GM12873 (cell line): ENCODE measurements around the gene PRLH.

Experiments
- CTCF ChIP-seq: IDR thresholded peaks from 2 replicates; pipeline ENCODE4 v1.5.1; 2012; ENCODE audit warnings: low read depth, mild to moderate bottlenecking, moderate library complexity, low read length, control low read depth; ENCODE audit not compliant: insufficient read depth; ENCODE audit errors: missing control alignments

PRLH gene

GRCh38 chr2:237569041-237569440 is 2.7 kb downstream of the PRLH start:
- no peak for TF ChIP-seq CTCF

DNA sequence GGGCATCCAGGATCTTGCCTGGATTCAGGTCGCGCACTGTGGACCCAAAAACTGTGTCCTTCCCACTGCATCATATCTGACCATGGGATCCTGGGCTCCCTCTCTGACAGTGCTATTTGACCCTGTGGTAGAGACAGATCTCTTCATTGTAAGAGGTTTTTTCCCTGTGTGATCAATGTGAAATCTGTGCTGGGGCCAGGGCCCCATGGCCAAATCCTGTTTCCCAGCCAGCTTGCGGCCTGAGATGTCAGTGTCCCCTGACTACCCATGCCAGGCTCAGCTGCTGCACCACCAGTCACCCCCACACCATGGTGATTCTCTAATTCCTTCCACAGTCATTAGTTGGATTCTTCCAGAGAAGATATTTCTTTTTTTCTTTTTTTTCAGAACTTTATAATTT is 3.5 kb downstream of the PRLH start:
- no peak for TF ChIP-seq CTCF

DNA sequence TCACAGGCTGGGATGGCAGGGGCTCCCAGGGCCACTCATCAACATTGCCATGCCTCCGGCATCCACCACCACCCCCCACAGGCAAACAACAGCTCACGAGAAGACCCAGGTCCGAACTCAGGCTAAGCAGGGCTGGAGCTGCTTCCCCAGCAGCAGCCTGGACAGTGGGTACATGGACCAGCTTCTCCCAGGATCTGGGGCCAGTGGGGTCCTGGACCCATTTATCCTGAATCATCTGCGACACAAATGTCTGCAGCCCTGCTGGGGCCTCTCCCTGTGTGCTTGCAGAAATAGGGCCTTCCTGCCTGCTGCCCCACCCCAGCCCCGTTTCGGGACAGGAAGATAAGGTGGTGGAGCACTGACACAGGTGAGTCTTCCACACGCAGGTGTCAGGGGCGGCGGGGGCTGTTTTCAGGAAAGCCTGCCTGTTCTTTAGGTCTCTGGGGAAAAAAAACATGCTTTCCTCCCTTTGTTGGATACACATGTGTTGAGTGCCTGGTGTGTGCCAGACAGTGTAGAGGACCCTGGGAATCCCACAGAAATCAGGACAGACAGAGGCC is 4.5 kb downstream of the PRLH start:
- TF ChIP-seq CTCF, result no peak

DNA sequence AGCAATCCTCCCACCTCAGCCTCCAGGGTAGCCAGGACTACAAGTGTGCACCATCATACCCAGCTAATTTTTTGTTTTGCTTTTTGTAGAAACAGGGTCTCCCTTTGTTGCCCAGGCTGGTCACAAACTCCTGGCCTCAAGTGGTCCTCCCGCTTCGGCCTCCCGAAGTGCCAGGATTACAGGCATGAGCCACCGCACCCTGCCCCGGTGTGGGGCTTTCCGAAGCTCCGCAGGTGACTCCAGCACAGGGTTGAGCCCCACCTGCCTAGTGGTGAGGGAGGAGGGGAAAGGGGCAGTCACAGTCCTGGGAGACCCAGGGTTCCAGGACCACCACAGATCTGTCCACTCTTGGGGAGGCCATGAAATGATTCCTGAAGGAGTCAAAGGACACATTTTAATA is 5.2 kb downstream of the PRLH start:
- no peak for TF ChIP-seq CTCF

- peak; percentile 93 for TF ChIP-seq CTCF
Observed at GRCh38 chr2:237572021-237572741, 5.8 kb downstream of the PRLH start.

DNA sequence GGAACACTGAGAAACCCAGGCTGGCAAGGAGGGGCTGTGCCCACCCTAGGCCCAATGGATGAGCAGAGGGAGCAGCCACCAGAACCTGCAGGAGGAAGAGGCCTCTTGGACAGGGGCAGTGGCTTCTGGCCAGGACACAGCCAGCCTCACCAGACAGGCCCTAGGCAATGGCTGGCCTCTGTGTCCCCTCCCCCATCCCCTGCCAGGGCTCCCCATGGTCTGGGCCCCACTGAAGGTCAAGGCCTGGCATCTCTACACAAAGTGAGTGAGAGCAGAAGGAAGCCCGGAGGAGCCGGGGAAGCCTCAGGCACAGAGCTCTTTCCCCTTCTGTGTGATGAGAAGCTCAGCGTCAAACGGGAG is 6.3 kb downstream of the PRLH start:
- TF ChIP-seq CTCF, result no peak

DNA sequence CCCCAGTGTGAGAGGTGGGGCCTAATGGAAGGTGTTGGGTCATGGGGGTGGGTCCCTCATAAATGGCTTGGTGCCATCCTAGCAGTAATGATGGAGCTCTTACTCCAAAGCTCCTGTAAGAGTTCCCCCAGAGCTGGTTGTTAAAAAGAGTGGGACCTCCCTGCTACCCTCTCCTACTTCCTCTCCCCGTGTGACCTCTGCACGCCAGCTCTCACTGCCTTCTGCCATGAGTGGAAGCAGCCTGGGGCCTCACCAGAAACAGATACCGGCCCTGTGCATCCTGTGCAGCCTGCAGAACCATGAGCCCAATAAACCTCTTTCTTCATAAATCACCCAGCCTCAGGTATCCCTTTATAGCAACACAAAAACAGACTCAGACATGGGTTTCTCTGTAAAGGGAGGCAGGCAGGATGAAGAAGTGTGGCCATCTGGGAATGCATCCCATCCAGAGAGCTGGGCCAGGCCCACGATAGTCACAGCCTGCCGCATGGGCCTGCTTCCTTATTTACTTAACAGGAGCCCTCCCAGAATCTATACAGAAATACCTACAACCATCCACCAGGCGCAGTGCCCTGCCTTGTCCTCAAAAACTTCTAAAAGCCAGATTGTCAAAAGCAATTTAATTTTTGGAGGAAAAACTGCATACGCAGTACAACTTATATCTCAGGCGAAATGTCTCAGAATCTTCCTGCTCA is 7.5 kb downstream of the PRLH start:
- TF ChIP-seq CTCF, result no peak
